GM23338 (cell line): ENCODE results near the gene KCNJ18. TPM values are rescaled to one million over a fixed set of nuclear protein-coding genes. Genes with fewer than 3 reads are reported as not detected.
"Not testable (repeated sequence)": the region's sequence is repeated elsewhere in the genome, so short reads cannot be mapped to it uniquely, and the experiment has no call there.

Source experiments
- ATAC-seq: fragments of 200-7000 bp; cut with Tn5 transposase; 3 replicates; pipeline ENCODE4 v1.9.1; 2020
- DNase-seq: peaks from one replicate; pipeline ENCODE4 v3.0.0-alpha.2; 2015; ENCODE audit warnings: low spot score
- H2AFZ ChIP-seq: fragments of 200-600 bp; sonication (generic); 2 replicates; pipeline ENCODE4 v1.8.0; 2016; ENCODE audit warnings: antibody characterized with exemption, mild to moderate bottlenecking, moderate library complexity
- H3F3A ChIP-seq: fragments of 200-600 bp; sonication (generic); replicated peaks from 2 replicates; pipeline ENCODE4 v1.8.0; 2017; ENCODE audit warnings: antibody characterized with exemption, mixed run types, low read depth
- H3K27ac ChIP-seq: fragments of 200-600 bp; sonication (generic); 2 replicates; pipeline ENCODE4 v1.6.1; 2016; ENCODE audit warnings: low read depth
- H3K27me3 ChIP-seq: fragments of 200-600 bp; sonication (generic); 2 replicates; pipeline ENCODE4 v1.8.0; 2016; ENCODE audit warnings: mild to moderate bottlenecking, mixed run types, moderate library complexity; ENCODE audit not compliant: insufficient read depth
- H3K36me3 ChIP-seq: fragments of 200-600 bp; sonication (generic); 2 replicates; pipeline ENCODE4 v1.8.0; 2016; ENCODE audit warnings: mild to moderate bottlenecking; ENCODE audit not compliant: insufficient read depth
- H3K4me1 ChIP-seq: fragments of 200-600 bp; sonication (generic); 2 replicates; pipeline ENCODE4 v1.8.0; 2016; ENCODE audit warnings: mild to moderate bottlenecking, moderate library complexity; ENCODE audit not compliant: insufficient read depth
- H3K4me2 ChIP-seq: fragments of 200-600 bp; sonication (generic); 2 replicates; pipeline ENCODE4 v1.7.1; 2017; ENCODE audit warnings: mixed run types
- H3K4me3 ChIP-seq: fragments of 200-600 bp; sonication (generic); 2 replicates; pipeline ENCODE4 v1.6.1; 2016; ENCODE audit warnings: mixed run types
- H3K79me2 ChIP-seq: fragments of 200-600 bp; sonication (generic); replicated peaks from 2 replicates; pipeline ENCODE4 v1.8.0; 2017; ENCODE audit warnings: mild to moderate bottlenecking; ENCODE audit not compliant: insufficient read depth
- H3K9me2 ChIP-seq: fragments of 200-600 bp; sonication (generic); 2 replicates; pipeline ENCODE4 v1.8.0; 2017; ENCODE audit not compliant: insufficient read depth
- H4K20me1 ChIP-seq: fragments of 200-600 bp; sonication (generic); replicated peaks from 2 replicates; pipeline ENCODE4 v1.8.0; 2017; ENCODE audit warnings: mild to moderate bottlenecking; ENCODE audit not compliant: insufficient read depth
- H3K27ac Mint-ChIP-seq: 2 replicates; pipeline ENCODE4 v1.8.0; 2020; ENCODE audit warnings: inconsistent platforms, mild to moderate bottlenecking, moderate library complexity, mixed read lengths
- H3K27me3 Mint-ChIP-seq: 3 replicates; pipeline ENCODE4 v1.8.0; 2022; ENCODE audit warnings: low read depth, mild to moderate bottlenecking, moderate library complexity, mixed read lengths, inconsistent platforms; ENCODE audit not compliant: insufficient read depth, poor library complexity
- H3K36me3 Mint-ChIP-seq: 3 replicates; pipeline ENCODE4 v1.8.0; 2021; ENCODE audit warnings: low read depth, mild to moderate bottlenecking, inconsistent platforms, moderate library complexity, mixed read lengths
- H3K4me1 Mint-ChIP-seq: 3 replicates; pipeline ENCODE4 v1.8.0; 2020; ENCODE audit warnings: mild to moderate bottlenecking, inconsistent platforms, mixed read lengths
- H3K4me3 Mint-ChIP-seq: 3 replicates; pipeline ENCODE4 v1.8.0; 2021; ENCODE audit warnings: moderate library complexity, mild to moderate bottlenecking, inconsistent platforms, mixed read lengths
- H3K9me3 Mint-ChIP-seq: 3 replicates; pipeline ENCODE4 v1.8.0; 2020; ENCODE audit warnings: moderate library complexity, mild to moderate bottlenecking, inconsistent platforms, mixed read lengths
- polyA plus RNA-seq: library from polyadenylated mRNA; unstranded; fragments of >200 nt; fragmentation: Nextera tagmentation; extraction: Ambion mirVana; gene quantifications from 2 replicates; pipeline ENCODE4 v1.2.1, GENCODE V29; 2016
- total RNA-seq: library from RNA; depleted of rRNA; stranded (reverse); fragments of >200 nt; shearing (Covaris generic); gene quantifications from 2 replicates; pipeline ENCODE4 v1.2.3, GENCODE V29; 2014

KCNJ18 gene
- total and polyA plus RNA-seq, 2 experiments from 2014 or later = not detected

DNA sequence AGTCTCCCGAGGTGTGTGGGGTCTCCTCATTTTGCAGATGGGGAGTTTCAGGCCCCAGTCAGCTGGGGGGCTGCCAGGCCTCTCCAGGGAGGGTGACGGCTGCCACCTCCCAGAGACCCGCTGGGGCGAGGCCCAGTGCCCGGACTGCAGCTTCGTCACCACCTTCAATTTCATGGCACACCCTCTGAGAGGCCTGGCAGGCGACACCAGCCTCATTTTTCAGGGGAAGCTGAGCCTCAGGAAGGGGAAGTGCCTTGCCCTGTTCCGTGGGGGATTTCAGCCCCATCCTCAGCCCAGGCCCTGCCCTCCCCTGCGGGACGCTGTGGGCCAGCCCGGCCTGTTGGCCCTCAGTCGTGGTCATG, 362 bp downstream of the KCNJ18 start:
- not testable (repeated sequence) for H3K27ac Mint-ChIP-seq, H3K27ac ChIP-seq, H3K27me3 ChIP-seq, H3K36me3 ChIP-seq, H3K27me3 Mint-ChIP-seq, H3K4me2 ChIP-seq, H3K4me1 Mint-ChIP-seq, H2AFZ ChIP-seq, H3F3A ChIP-seq, H3K79me2 ChIP-seq, ATAC-seq, H3K4me1 ChIP-seq, H3K9me2 ChIP-seq, DNase-seq, H3K4me3 Mint-ChIP-seq, H4K20me1 ChIP-seq, H3K4me3 ChIP-seq
- peaks cover 29% of the 10 kb centered on the region for H3K36me3 Mint-ChIP-seq
- H3K9me3 Mint-ChIP-seq = peaks cover 88% of the 10 kb centered on the region

DNA sequence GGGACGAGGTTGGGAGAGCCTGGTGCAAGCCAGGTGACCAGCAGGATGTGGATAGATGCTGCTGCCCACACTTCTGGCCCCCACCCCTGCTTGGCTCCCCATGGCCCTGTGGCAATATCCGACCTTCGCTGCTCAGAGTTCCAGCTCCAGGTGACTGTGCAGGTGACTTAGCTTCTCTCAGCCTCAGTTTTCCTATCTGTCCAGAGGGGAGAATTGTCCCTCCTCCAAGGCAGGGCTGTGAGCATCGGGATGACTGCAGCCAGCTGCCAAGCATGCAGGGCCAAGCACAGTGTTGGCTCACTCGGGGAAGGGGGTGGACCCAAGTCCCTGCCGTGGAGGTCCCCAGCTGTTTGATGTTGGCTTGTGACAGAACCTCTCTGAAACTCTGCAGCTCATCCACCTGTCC, 1.1 kb downstream of the KCNJ18 start:
- H3K4me3 Mint-ChIP-seq, H3K27me3 Mint-ChIP-seq, H3K79me2 ChIP-seq, H3K4me1 ChIP-seq, H3K4me2 ChIP-seq, H3K36me3 ChIP-seq, H4K20me1 ChIP-seq, H3K4me3 ChIP-seq, H3K27me3 ChIP-seq, DNase-seq, H3K27ac ChIP-seq, H3K4me1 Mint-ChIP-seq, H3K27ac Mint-ChIP-seq, ATAC-seq, H3F3A ChIP-seq, H2AFZ ChIP-seq, H3K9me2 ChIP-seq: not testable (repeated sequence)
- Mint-ChIP-seq H3K36me3 (peaks cover 25% of the 10 kb centered on the region), H3K9me3 (peaks cover 85% of the 10 kb centered on the region)

DNA sequence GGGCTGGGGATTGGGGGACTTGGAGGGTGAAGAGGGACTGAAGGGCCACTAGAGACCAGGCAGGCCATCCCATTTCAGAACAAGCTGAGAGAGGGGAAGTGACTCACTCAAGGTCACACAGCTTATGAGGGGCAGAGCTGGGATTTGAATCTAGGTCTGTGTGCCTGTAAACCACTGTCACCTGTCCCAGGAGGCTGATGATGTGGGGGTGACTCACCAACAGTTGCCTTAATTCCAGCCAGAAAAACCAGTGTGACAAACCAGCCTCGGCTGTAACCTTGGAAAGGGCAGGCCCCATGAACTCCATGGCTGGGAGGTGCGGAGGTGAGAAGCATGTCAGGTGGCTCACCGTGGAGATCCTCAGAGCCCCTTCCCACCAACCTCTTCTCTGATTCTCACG, 1.6 kb downstream of the KCNJ18 start:
- H3K27me3 Mint-ChIP-seq, H3K4me1 Mint-ChIP-seq, ATAC-seq, H3K4me1 ChIP-seq, H3K27ac Mint-ChIP-seq, H4K20me1 ChIP-seq, H3F3A ChIP-seq, H2AFZ ChIP-seq, DNase-seq, H3K4me3 Mint-ChIP-seq, H3K4me3 ChIP-seq, H3K27me3 ChIP-seq, H3K9me2 ChIP-seq, H3K27ac ChIP-seq, H3K79me2 ChIP-seq, H3K36me3 ChIP-seq, H3K4me2 ChIP-seq: not testable (repeated sequence)
- Mint-ChIP-seq H3K9me3 (peaks cover 83% of the 10 kb centered on the region), H3K36me3 (peaks cover 25% of the 10 kb centered on the region)

DNA sequence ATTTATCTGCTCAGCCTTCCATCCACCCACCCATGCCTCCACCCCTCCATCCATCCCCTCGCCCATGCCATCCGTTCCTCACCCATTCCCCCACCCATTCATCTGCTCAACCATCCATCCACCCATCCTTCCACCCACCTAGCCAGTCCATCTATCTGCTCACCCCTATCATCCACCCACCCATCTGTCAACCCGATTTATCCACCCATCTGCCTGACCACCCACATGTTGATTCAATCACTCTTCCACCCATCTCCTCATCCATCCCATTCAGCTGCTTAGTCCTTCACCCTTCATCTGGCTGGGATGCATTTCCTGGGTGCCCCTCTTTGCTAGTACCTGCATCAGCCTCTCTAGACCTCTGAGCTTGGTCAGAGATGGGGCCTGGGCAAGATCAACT, 3.9 kb downstream of the KCNJ18 start:
- not testable (repeated sequence) for H3K27ac ChIP-seq, H3K4me3 Mint-ChIP-seq, H3F3A ChIP-seq, H3K4me1 ChIP-seq, H3K9me2 ChIP-seq, ATAC-seq, H3K4me1 Mint-ChIP-seq, DNase-seq, H2AFZ ChIP-seq, H3K4me2 ChIP-seq, H3K4me3 ChIP-seq, H3K27me3 ChIP-seq, H3K36me3 ChIP-seq, H3K27me3 Mint-ChIP-seq, H3K27ac Mint-ChIP-seq, H3K79me2 ChIP-seq, H4K20me1 ChIP-seq
- H3K9me3 Mint-ChIP-seq = peaks cover 72% of the 10 kb centered on the region
- H3K36me3 Mint-ChIP-seq = peaks cover 16% of the 10 kb centered on the region

DNA sequence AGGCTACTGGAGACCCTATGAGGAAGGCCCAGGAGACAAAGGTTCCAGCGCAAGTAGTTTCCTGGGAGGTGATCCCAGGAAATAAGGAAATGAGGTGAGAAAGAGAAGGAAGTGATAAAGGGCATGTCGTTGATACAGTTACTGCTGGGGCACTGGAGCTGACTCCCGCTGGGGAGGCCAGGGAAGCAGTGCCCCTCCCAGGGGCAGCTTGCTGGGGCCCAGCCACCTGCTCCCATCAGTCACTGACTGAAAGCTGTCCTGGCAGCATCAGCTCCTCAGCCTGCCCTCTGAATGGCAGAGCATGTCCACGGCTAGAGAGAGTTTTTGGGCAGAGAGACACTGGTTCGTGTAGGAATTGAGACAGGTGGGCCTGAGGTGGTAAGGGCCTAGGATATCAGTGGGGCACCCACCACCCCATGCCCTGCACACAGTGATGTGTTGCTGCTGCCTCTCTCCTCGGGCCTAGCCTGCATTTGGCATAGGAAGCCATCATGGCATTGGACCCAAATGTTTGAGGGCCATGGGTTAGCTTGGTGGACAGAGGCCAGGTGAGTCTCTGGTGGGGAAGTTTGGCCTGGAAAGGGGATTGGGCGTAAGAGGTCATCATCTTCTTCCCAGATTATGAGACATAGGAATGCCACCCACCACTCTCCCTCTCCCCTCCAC, 4.7 kb downstream of the KCNJ18 start:
- Mint-ChIP-seq H3K36me3 (peaks cover 15% of the 10 kb centered on the region), H3K9me3 (peaks cover 70% of the 10 kb centered on the region)
- H3K27me3 Mint-ChIP-seq, H3K36me3 ChIP-seq, H2AFZ ChIP-seq, H3K27me3 ChIP-seq, H3K27ac Mint-ChIP-seq, H3K9me2 ChIP-seq, ATAC-seq, H3K27ac ChIP-seq, H3K4me1 ChIP-seq, DNase-seq, H3K4me2 ChIP-seq, H3K4me3 ChIP-seq, H4K20me1 ChIP-seq, H3F3A ChIP-seq, H3K4me3 Mint-ChIP-seq, H3K79me2 ChIP-seq, H3K4me1 Mint-ChIP-seq: not testable (repeated sequence)

DNA sequence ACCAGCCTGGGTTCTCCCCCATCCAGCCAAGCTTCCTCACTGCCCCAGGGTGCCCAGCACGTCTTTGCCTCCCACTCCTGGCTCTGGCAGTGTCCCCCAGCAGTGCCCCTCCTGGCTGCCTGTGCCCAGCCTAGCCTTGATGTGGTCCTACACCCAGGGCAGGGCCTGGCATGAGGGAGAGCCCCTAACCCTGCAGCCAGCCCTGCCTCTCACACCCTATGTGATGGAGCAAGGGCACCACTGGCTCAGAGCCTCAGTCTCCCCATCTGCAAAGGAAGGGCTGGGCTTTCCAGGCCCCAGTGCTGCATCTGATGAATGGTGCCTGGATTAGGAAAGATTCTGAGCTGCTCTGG, 5.2 kb downstream of the KCNJ18 start:
- not testable (repeated sequence) for H3K27me3 Mint-ChIP-seq, H3K27ac Mint-ChIP-seq, H3K4me2 ChIP-seq, H3K9me2 ChIP-seq, H3F3A ChIP-seq, H3K79me2 ChIP-seq, H3K4me1 Mint-ChIP-seq, H3K27ac ChIP-seq, DNase-seq, H4K20me1 ChIP-seq, H2AFZ ChIP-seq, H3K4me1 ChIP-seq, H3K4me3 Mint-ChIP-seq, H3K36me3 ChIP-seq, ATAC-seq, H3K27me3 ChIP-seq, H3K4me3 ChIP-seq
- H3K9me3 Mint-ChIP-seq = peaks cover 72% of the 10 kb centered on the region
- peaks cover 15% of the 10 kb centered on the region for H3K36me3 Mint-ChIP-seq
